Liver (tissue), 9 donors: Measurements from ENCODE around the gene HIP1. TPM values are rescaled to one million over a fixed set of nuclear protein-coding genes. Genes with fewer than 3 reads are reported as not detected.
"Not testable (repeated sequence)": the region's sequence is repeated elsewhere in the genome, so short reads cannot be mapped to it uniquely, and the experiment has no call there.

ENCODE experiments used
- DNase-seq: peaks from one replicate; pipeline ENCODE4 v3.0.0-alpha.2; 2017; ENCODE audit warnings: low spot score
- H3K27ac ChIP-seq, 2 donors: one replicate each; pipeline ENCODE4 v1.7.0; 2013; ENCODE audit warnings: inconsistent platforms in 2 of 2, low read length in 2 of 2, control low read depth in 1 of 2, low read depth in 1 of 2, mild to moderate bottlenecking in 1 of 2
- H3K27me3 ChIP-seq, 4 donors: one replicate each; pipeline versions ENCODE4 v1.6.1 to v1.7.0; 2013; ENCODE audit warnings: low read length in 3 of 4, inconsistent platforms in 1 of 4, mild to moderate bottlenecking in 1 of 4, moderate library complexity in 1 of 4; ENCODE audit not compliant: control insufficient read depth in 4 of 4, insufficient read depth in 4 of 4
- H3K36me3 ChIP-seq, 4 donors: one replicate each; pipeline versions ENCODE4 v1.6.1 to v1.7.0; 2013; ENCODE audit warnings: low read length in 3 of 4, mild to moderate bottlenecking in 3 of 4, low read depth in 1 of 4, moderate library complexity in 1 of 4; ENCODE audit not compliant: control insufficient read depth in 4 of 4, insufficient read depth in 3 of 4
- H3K4me1 ChIP-seq, 4 donors: one replicate each; pipeline versions ENCODE4 v1.6.1 to v1.7.0; 2013; ENCODE audit warnings: low read length in 3 of 4, mild to moderate bottlenecking in 3 of 4, moderate library complexity in 1 of 4; ENCODE audit not compliant: control insufficient read depth in 4 of 4, insufficient read depth in 4 of 4
- H3K4me3 ChIP-seq, 3 donors: one replicate each; pipeline versions ENCODE4 v1.6.1 to v1.7.0; 2013; ENCODE audit warnings: low read length in 3 of 3, control low read depth in 1 of 3, low read depth in 1 of 3, mild to moderate bottlenecking in 1 of 3
- H3K9ac ChIP-seq, 2 donors: one replicate each; pipeline ENCODE4 v1.7.0; 2013; ENCODE audit warnings: low read length in 2 of 2, mild to moderate bottlenecking in 2 of 2, moderate library complexity in 2 of 2, control low read depth in 1 of 2, low read depth in 1 of 2
- H3K9me3 ChIP-seq, 4 donors: one replicate each; pipeline versions ENCODE4 v1.6.1 to v1.7.0; 2013; ENCODE audit warnings: low read length in 3 of 4; ENCODE audit not compliant: control insufficient read depth in 4 of 4
- EGR1 ChIP-seq, 2 donors: IDR thresholded peaks; 2 replicates each; pipeline ENCODE4 v1.6.1; 2016 to 2018; ENCODE audit warnings: antibody characterized with exemption in 2 of 2, low read depth in 2 of 2
- FOXA1 ChIP-seq: IDR thresholded peaks from 2 replicates; pipeline ENCODE4 v1.6.1; 2016; ENCODE audit warnings: antibody characterized with exemption
- FOXA2 ChIP-seq: IDR thresholded peaks from 2 replicates; pipeline ENCODE4 v1.6.1; 2016; ENCODE audit warnings: antibody characterized with exemption
- GABPA ChIP-seq, 2 donors: IDR thresholded peaks in 1 of 2; conservative IDR thresholded peaks in 1 of 2; 2 replicates each; pipeline ENCODE4 v1.6.1; 2016; ENCODE audit warnings: antibody characterized with exemption in 2 of 2, mild to moderate bottlenecking in 1 of 2, moderate library complexity in 1 of 2
- NR2F2 ChIP-seq: IDR thresholded peaks from 2 replicates; pipeline ENCODE4 v1.6.1; 2016; ENCODE audit warnings: antibody characterized with exemption
- RXRA ChIP-seq, 2 donors: IDR thresholded peaks; 2 replicates each; pipeline ENCODE4 v1.6.1; 2017 to 2018; ENCODE audit warnings: antibody characterized with exemption in 2 of 2, mild to moderate bottlenecking in 1 of 2
- SP1 ChIP-seq: IDR thresholded peaks from 2 replicates; pipeline ENCODE4 v1.6.1; 2018; ENCODE audit warnings: antibody characterized with exemption, mild to moderate bottlenecking
- TAF1 ChIP-seq: conservative IDR thresholded peaks from 2 replicates; pipeline ENCODE4 v1.6.1; 2016; ENCODE audit warnings: antibody characterized with exemption, mild to moderate bottlenecking
- YY1 ChIP-seq: IDR thresholded peaks from 2 replicates; pipeline ENCODE4 v1.6.1; 2016; ENCODE audit warnings: antibody characterized with exemption, mild to moderate bottlenecking
- WGBS: extraction: QIAGEN DNeasy Blood & Tissue Kit; methylation state at CpG from one replicate; pipeline ENCODE4 v1.1.7; 2013; 5-methylcytosine and 5-hydroxymethylcytosine counted together
- polyA plus RNA-seq, 2 donors: library from polyadenylated mRNA; stranded (reverse) in 1 of 2; unstranded in 1 of 2; fragments of 200-250 nt in 1 of 2; fragments of >200 nt in 1 of 2; fragmentation: Nextera tagmentation in 1 of 2; extraction: Ambion mirVana in 1 of 2; gene quantifications; one replicate each; pipeline versions ENCODE4 v1.2.1 to v1.2.3, GENCODE V29; 2013 to 2015
- total RNA-seq, 2 donors: library from RNA; depleted of rRNA; stranded (reverse); fragments of >200 nt; gene quantifications; one replicate each; pipeline ENCODE4 v1.2.3, GENCODE V29; 2014
- TF ChIP-seq, protein P1 (sequence below): IDR thresholded peaks from 2 replicates; pipeline ENCODE4 v1.6.1; 2016; ENCODE audit warnings: antibody characterized with exemption, mild to moderate bottlenecking
- TF ChIP-seq, protein P2 (sequence below): IDR thresholded peaks from 2 replicates; pipeline ENCODE4 v1.6.1; 2016; ENCODE audit warnings: antibody characterized with exemption
- TF ChIP-seq, protein P3 (sequence below): fragments of 150-350 bp; IDR thresholded peaks from 2 replicates; pipeline ENCODE4 v1.5.1; 2017; ENCODE audit warnings: improper control_type of control experiment, low read depth, low read length; ENCODE audit not compliant: missing input control
- TF ChIP-seq, protein P4 (sequence below): IDR thresholded peaks from 2 replicates; pipeline ENCODE4 v1.6.1; 2016; ENCODE audit warnings: antibody characterized with exemption
- donor health status: healthy.
- donor health status: healthy.
- donor health status: healthy.
- donor health status: healthy.
- donor health status: healthy.

Gene HIP1
- total and polyA plus RNA-seq, 4 donors, result 3.8 to 13.6 (median 7.8) TPM

DNA sequence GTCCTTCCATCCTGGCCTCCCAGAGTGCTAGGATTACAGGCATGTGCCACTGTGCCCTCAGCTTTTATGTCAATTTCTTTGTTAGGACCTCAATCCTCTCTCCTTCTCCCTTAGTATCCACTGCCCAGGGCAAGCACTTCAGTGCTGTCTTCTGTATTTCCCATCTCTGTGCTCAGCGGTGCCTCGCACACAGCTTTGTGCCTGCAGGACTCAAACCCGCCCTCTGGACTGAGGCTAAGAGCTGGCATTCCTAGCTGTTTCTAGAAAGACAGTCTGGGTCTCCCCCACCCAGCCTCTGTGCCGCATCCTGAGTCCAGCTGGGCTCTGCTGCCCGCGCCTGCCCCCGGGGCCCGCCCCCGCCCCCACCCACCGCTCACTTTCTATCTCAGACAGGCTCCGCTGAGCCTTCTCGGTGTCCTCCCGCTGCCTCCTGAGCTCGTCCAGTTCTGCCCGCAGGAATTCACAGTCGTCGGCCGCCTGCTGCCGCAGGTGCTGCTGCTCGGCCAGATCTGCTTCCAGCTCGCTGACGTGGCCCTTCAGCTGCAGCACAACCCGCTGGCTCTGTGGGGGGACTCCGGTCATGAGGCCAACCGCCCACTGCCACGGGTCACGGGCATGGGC lies 179.3 kb downstream of the HIP1 start:
- WGBS, result 96% methylated on average over 27 of the region's 27 CpGs
- Histone ChIP-seq H3K36me3 (peaks cover 22 to 78% (median 48%) of the 10 kb centered on the region in 4 donors), H3K9me3 (no peaks in the 10 kb centered on the region), H3K9ac (no peak overlapping the region), H3K27ac (no peak overlapping the region), H3K27me3 (no peaks in the 10 kb centered on the region), H3K4me3 (no peak overlapping the region), H3K4me1 (no peaks in the 10 kb centered on the region)
- TF ChIP-seq TAF1 (no peak), FOXA2 (no peak), GABPA (IDR thresholded peaks at IDR 0.05 in 1 of 2, conservative IDR thresholded peaks at IDR 0.05 in 1 of 2) (no peak), YY1 (no peak), FOXA1 (no peak), NR2F2 (no peak), RXRA (IDR thresholded peaks at IDR 0.05) (no peak)
- TF ChIP-seq, protein P1, sequence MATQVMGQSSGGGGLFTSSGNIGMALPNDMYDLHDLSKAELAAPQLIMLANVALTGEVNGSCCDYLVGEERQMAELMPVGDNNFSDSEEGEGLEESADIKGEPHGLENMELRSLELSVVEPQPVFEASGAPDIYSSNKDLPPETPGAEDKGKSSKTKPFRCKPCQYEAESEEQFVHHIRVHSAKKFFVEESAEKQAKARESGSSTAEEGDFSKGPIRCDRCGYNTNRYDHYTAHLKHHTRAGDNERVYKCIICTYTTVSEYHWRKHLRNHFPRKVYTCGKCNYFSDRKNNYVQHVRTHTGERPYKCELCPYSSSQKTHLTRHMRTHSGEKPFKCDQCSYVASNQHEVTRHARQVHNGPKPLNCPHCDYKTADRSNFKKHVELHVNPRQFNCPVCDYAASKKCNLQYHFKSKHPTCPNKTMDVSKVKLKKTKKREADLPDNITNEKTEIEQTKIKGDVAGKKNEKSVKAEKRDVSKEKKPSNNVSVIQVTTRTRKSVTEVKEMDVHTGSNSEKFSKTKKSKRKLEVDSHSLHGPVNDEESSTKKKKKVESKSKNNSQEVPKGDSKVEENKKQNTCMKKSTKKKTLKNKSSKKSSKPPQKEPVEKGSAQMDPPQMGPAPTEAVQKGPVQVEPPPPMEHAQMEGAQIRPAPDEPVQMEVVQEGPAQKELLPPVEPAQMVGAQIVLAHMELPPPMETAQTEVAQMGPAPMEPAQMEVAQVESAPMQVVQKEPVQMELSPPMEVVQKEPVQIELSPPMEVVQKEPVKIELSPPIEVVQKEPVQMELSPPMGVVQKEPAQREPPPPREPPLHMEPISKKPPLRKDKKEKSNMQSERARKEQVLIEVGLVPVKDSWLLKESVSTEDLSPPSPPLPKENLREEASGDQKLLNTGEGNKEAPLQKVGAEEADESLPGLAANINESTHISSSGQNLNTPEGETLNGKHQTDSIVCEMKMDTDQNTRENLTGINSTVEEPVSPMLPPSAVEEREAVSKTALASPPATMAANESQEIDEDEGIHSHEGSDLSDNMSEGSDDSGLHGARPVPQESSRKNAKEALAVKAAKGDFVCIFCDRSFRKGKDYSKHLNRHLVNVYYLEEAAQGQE, result no peak
- TF ChIP-seq, protein P2, sequence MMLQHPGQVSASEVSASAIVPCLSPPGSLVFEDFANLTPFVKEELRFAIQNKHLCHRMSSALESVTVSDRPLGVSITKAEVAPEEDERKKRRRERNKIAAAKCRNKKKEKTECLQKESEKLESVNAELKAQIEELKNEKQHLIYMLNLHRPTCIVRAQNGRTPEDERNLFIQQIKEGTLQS, result no peak
- TF ChIP-seq, protein P3, sequence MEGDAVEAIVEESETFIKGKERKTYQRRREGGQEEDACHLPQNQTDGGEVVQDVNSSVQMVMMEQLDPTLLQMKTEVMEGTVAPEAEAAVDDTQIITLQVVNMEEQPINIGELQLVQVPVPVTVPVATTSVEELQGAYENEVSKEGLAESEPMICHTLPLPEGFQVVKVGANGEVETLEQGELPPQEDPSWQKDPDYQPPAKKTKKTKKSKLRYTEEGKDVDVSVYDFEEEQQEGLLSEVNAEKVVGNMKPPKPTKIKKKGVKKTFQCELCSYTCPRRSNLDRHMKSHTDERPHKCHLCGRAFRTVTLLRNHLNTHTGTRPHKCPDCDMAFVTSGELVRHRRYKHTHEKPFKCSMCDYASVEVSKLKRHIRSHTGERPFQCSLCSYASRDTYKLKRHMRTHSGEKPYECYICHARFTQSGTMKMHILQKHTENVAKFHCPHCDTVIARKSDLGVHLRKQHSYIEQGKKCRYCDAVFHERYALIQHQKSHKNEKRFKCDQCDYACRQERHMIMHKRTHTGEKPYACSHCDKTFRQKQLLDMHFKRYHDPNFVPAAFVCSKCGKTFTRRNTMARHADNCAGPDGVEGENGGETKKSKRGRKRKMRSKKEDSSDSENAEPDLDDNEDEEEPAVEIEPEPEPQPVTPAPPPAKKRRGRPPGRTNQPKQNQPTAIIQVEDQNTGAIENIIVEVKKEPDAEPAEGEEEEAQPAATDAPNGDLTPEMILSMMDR, result no peak
- no peak for DNase-seq

DNA sequence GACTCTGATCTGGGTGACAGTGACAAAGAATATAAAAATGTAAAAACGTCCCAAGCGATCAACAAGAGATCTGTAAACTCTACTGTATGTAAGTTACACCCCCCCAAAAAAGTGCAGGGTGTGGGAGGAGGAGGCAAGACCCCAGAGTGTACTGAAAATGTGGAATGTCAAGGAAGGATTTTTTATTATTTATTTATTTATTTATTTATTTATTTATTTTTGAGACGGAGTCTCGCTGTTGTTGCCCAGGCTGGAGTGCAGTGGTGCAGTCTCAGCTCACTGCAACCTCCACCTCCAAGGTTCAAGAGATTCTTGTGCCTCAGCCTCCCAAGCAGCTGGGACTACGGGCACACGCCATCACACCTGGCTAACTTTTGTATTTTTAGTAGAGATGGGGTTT lies 181.9 kb downstream of the HIP1 start:
- 95% methylated on average over 6 of the region's 6 CpGs for WGBS
- H3K4me1 ChIP-seq, H3K9me3 ChIP-seq, DNase-seq, H3K4me3 ChIP-seq, H3K27ac ChIP-seq, H3K27me3 ChIP-seq, H3K9ac ChIP-seq: not testable (repeated sequence)
- H3K36me3 ChIP-seq, result peaks cover 26 to 76% (median 44%) of the 10 kb centered on the region in 4 donors

DNA sequence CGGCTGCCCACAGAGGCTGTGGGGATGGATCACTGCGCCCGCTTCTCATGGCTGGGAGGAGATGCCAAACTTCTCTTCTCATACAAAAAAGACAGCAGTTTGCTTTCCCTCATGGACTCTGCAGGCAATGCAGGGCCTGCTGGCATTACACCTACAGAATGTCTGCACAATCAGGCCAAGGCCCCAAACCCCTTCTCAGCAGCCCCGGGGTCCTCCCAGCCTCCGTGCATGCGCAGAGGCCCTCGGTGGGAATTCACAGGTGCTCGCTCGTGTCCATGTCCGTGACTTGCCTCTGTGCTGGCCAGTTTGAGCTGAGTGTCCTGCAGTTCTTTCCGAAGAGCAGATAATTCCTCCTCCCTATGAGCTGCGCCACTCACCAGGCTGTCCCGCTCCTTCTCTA lies 183.0 kb downstream of the HIP1 start:
- Histone ChIP-seq H3K9me3 (no peaks in the 10 kb centered on the region), H3K27me3 (no peaks in the 10 kb centered on the region), H3K4me3 (no peak overlapping the region), H3K9ac (no peak overlapping the region), H3K36me3 (peaks cover 26 to 71% (median 43%) of the 10 kb centered on the region in 4 donors), H3K4me1 (no peaks in the 10 kb centered on the region), H3K27ac (no peak overlapping the region)
- TF ChIP-seq FOXA1 (no peak), YY1 (no peak), NR2F2 (no peak), EGR1 (IDR thresholded peaks at IDR 0.05; ENCODE audit: low read depth in 2 of 2) (no peak), RXRA (IDR thresholded peaks at IDR 0.05) (no peak), SP1 (no peak), TAF1 (no peak)
- TF ChIP-seq, protein P1, result no peak
- TF ChIP-seq, protein P2, result no peak
- TF ChIP-seq, protein P4, sequence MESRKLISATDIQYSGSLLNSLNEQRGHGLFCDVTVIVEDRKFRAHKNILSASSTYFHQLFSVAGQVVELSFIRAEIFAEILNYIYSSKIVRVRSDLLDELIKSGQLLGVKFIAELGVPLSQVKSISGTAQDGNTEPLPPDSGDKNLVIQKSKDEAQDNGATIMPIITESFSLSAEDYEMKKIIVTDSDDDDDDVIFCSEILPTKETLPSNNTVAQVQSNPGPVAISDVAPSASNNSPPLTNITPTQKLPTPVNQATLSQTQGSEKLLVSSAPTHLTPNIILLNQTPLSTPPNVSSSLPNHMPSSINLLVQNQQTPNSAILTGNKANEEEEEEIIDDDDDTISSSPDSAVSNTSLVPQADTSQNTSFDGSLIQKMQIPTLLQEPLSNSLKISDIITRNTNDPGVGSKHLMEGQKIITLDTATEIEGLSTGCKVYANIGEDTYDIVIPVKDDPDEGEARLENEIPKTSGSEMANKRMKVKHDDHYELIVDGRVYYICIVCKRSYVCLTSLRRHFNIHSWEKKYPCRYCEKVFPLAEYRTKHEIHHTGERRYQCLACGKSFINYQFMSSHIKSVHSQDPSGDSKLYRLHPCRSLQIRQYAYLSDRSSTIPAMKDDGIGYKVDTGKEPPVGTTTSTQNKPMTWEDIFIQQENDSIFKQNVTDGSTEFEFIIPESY, result no peak
- WGBS, result 97% methylated on average over 13 of the region's 13 CpGs
- DNase-seq, result no peak
